Liver (tissue), 9 donors: ENCODE results near the gene MRPS18B. TPM values are rescaled to one million over a fixed set of nuclear protein-coding genes. Genes with fewer than 3 reads are reported as not detected.

ENCODE experiments used
- DNase-seq: peaks from one replicate; pipeline ENCODE4 v3.0.0-alpha.2; 2017; ENCODE audit warnings: low spot score
- H3K27ac ChIP-seq, 2 donors: one replicate each; pipeline ENCODE4 v1.7.0; 2013; ENCODE audit warnings: inconsistent platforms in 2 of 2, low read length in 2 of 2, control low read depth in 1 of 2, low read depth in 1 of 2, mild to moderate bottlenecking in 1 of 2
- H3K27me3 ChIP-seq, 4 donors: one replicate each; pipeline versions ENCODE4 v1.6.1 to v1.7.0; 2013; ENCODE audit warnings: low read length in 3 of 4, inconsistent platforms in 1 of 4, mild to moderate bottlenecking in 1 of 4, moderate library complexity in 1 of 4; ENCODE audit not compliant: control insufficient read depth in 4 of 4, insufficient read depth in 4 of 4
- H3K36me3 ChIP-seq, 4 donors: one replicate each; pipeline versions ENCODE4 v1.6.1 to v1.7.0; 2013; ENCODE audit warnings: low read length in 3 of 4, mild to moderate bottlenecking in 3 of 4, low read depth in 1 of 4, moderate library complexity in 1 of 4; ENCODE audit not compliant: control insufficient read depth in 4 of 4, insufficient read depth in 3 of 4
- H3K4me1 ChIP-seq, 4 donors: one replicate each; pipeline versions ENCODE4 v1.6.1 to v1.7.0; 2013; ENCODE audit warnings: low read length in 3 of 4, mild to moderate bottlenecking in 3 of 4, moderate library complexity in 1 of 4; ENCODE audit not compliant: control insufficient read depth in 4 of 4, insufficient read depth in 4 of 4
- H3K4me3 ChIP-seq, 3 donors: one replicate each; pipeline versions ENCODE4 v1.6.1 to v1.7.0; 2013; ENCODE audit warnings: low read length in 3 of 3, control low read depth in 1 of 3, low read depth in 1 of 3, mild to moderate bottlenecking in 1 of 3
- H3K9ac ChIP-seq, 2 donors: one replicate each; pipeline ENCODE4 v1.7.0; 2013; ENCODE audit warnings: low read length in 2 of 2, mild to moderate bottlenecking in 2 of 2, moderate library complexity in 2 of 2, control low read depth in 1 of 2, low read depth in 1 of 2
- H3K9me3 ChIP-seq, 4 donors: one replicate each; pipeline versions ENCODE4 v1.6.1 to v1.7.0; 2013; ENCODE audit warnings: low read length in 3 of 4; ENCODE audit not compliant: control insufficient read depth in 4 of 4
- ATF3 ChIP-seq: IDR thresholded peaks from 2 replicates; pipeline ENCODE4 v1.6.1; 2016; ENCODE audit warnings: antibody characterized with exemption
- CTCF ChIP-seq: fragments of 150-350 bp; IDR thresholded peaks from 2 replicates; pipeline ENCODE4 v1.5.1; 2017; ENCODE audit warnings: improper control_type of control experiment, low read depth, low read length; ENCODE audit not compliant: missing input control
- EGR1 ChIP-seq, 2 donors: IDR thresholded peaks; 2 replicates each; pipeline ENCODE4 v1.6.1; 2016 to 2018; ENCODE audit warnings: antibody characterized with exemption in 2 of 2, low read depth in 2 of 2
- FOXA1 ChIP-seq: IDR thresholded peaks from 2 replicates; pipeline ENCODE4 v1.6.1; 2016; ENCODE audit warnings: antibody characterized with exemption
- FOXA2 ChIP-seq: IDR thresholded peaks from 2 replicates; pipeline ENCODE4 v1.6.1; 2016; ENCODE audit warnings: antibody characterized with exemption
- GABPA ChIP-seq, 2 donors: IDR thresholded peaks in 1 of 2; conservative IDR thresholded peaks in 1 of 2; 2 replicates each; pipeline ENCODE4 v1.6.1; 2016; ENCODE audit warnings: antibody characterized with exemption in 2 of 2, mild to moderate bottlenecking in 1 of 2, moderate library complexity in 1 of 2
- HNF4A ChIP-seq, 2 donors: conservative IDR thresholded peaks; 2 replicates each; pipeline ENCODE4 v1.6.1; 2016; ENCODE audit warnings: antibody characterized with exemption in 2 of 2, mild to moderate bottlenecking in 2 of 2
- HNF4G ChIP-seq: IDR thresholded peaks from 2 replicates; pipeline ENCODE4 v1.6.1; 2016; ENCODE audit warnings: antibody characterized with exemption
- JUND ChIP-seq, 2 donors: IDR thresholded peaks; 2 replicates each; pipeline ENCODE4 v1.6.1; 2016; ENCODE audit warnings: antibody characterized with exemption in 2 of 2
- MAX ChIP-seq: IDR thresholded peaks from 2 replicates; pipeline ENCODE4 v1.6.1; 2016; ENCODE audit warnings: antibody characterized with exemption
- NR2F2 ChIP-seq: IDR thresholded peaks from 2 replicates; pipeline ENCODE4 v1.6.1; 2016; ENCODE audit warnings: antibody characterized with exemption
- RAD21 ChIP-seq, 2 donors: IDR thresholded peaks; 2 replicates each; pipeline ENCODE4 v1.6.1; 2016; ENCODE audit warnings: antibody characterized with exemption in 2 of 2, mild to moderate bottlenecking in 2 of 2
- REST ChIP-seq: IDR thresholded peaks from 2 replicates; pipeline ENCODE4 v1.6.1; 2016; ENCODE audit warnings: antibody characterized with exemption, mild to moderate bottlenecking
- RXRA ChIP-seq, 2 donors: IDR thresholded peaks; 2 replicates each; pipeline ENCODE4 v1.6.1; 2017 to 2018; ENCODE audit warnings: antibody characterized with exemption in 2 of 2, mild to moderate bottlenecking in 1 of 2
- SP1 ChIP-seq: IDR thresholded peaks from 2 replicates; pipeline ENCODE4 v1.6.1; 2018; ENCODE audit warnings: antibody characterized with exemption, mild to moderate bottlenecking
- TAF1 ChIP-seq: conservative IDR thresholded peaks from 2 replicates; pipeline ENCODE4 v1.6.1; 2016; ENCODE audit warnings: antibody characterized with exemption, mild to moderate bottlenecking
- YY1 ChIP-seq: IDR thresholded peaks from 2 replicates; pipeline ENCODE4 v1.6.1; 2016; ENCODE audit warnings: antibody characterized with exemption, mild to moderate bottlenecking
- ZBTB33 ChIP-seq: IDR thresholded peaks from 2 replicates; pipeline ENCODE4 v1.6.1; 2016; ENCODE audit warnings: antibody characterized with exemption
- WGBS: extraction: QIAGEN DNeasy Blood & Tissue Kit; methylation state at CpG from one replicate; pipeline ENCODE4 v1.1.7; 2013; 5-methylcytosine and 5-hydroxymethylcytosine counted together
- polyA plus RNA-seq, 2 donors: library from polyadenylated mRNA; stranded (reverse) in 1 of 2; unstranded in 1 of 2; fragments of 200-250 nt in 1 of 2; fragments of >200 nt in 1 of 2; fragmentation: Nextera tagmentation in 1 of 2; extraction: Ambion mirVana in 1 of 2; gene quantifications; one replicate each; pipeline versions ENCODE4 v1.2.1 to v1.2.3, GENCODE V29; 2013 to 2015
- total RNA-seq, 2 donors: library from RNA; depleted of rRNA; stranded (reverse); fragments of >200 nt; gene quantifications; one replicate each; pipeline ENCODE4 v1.2.3, GENCODE V29; 2014
- donor health status: healthy.
- donor health status: healthy.
- donor health status: healthy.
- donor health status: healthy.
- donor health status: healthy.

Gene MRPS18B
- total and polyA plus RNA-seq, 4 donors = 50.5 to 81.9 (median 69.4) TPM

- TF ChIP-seq NR2F2 (no peak), RAD21 (IDR thresholded peaks at IDR 0.05) (no peak), GABPA (IDR thresholded peaks at IDR 0.05 in 1 of 2, conservative IDR thresholded peaks at IDR 0.05 in 1 of 2) (no peak), ZBTB33 (no peak), REST (no peak), RXRA (IDR thresholded peaks at IDR 0.05) (no peak), YY1 (no peak), EGR1 (IDR thresholded peaks at IDR 0.05; ENCODE audit: low read depth in 2 of 2) (no peak), SP1 (no peak), ATF3 (no peak)
- H3K9me3 ChIP-seq = no peaks in the 10 kb centered on the region
- DNase-seq = no peak
- H3K4me1 ChIP-seq = peaks cover 2 to 23% (median 21%) of the 10 kb centered on the region in 4 donors
- H3K36me3 ChIP-seq = peaks cover 0 to 3% (median 0%) of the 10 kb centered on the region in 4 donors
- 83% methylated on average over 5 of the region's 5 CpGs for WGBS
- no peak overlapping the region for H3K27ac ChIP-seq
- no peak overlapping the region for H3K9ac ChIP-seq
- no peak overlapping the region for H3K4me3 ChIP-seq
- no peaks in the 10 kb centered on the region for H3K27me3 ChIP-seq
These were observed 27.1 kb downstream of the MRPS18B start for GRCh38 chr6:30644769-30645168.

- Histone ChIP-seq H3K9me3 (no peaks in the 10 kb centered on the region), H3K9ac (no peak overlapping the region), H3K4me1 (peaks cover 2 to 22% (median 20%) of the 10 kb centered on the region in 4 donors), H3K36me3 (peaks cover 0 to 5% (median 1%) of the 10 kb centered on the region in 4 donors), H3K27ac (no peak overlapping the region), H3K4me3 (no peak overlapping the region), H3K27me3 (no peaks in the 10 kb centered on the region)
- WGBS = 83% methylated on average over 1 of the region's 1 CpG
- TF ChIP-seq JUND (IDR thresholded peaks at IDR 0.05) (no peak), HNF4A (conservative IDR thresholded peaks at IDR 0.05) (no peak), TAF1 (no peak), YY1 (no peak), GABPA (IDR thresholded peaks at IDR 0.05 in 1 of 2, conservative IDR thresholded peaks at IDR 0.05 in 1 of 2) (no peak), MAX (no peak), FOXA1 (no peak), SP1 (no peak), RXRA (IDR thresholded peaks at IDR 0.05) (no peak), NR2F2 (no peak), CTCF (no peak), RAD21 (IDR thresholded peaks at IDR 0.05) (no peak), HNF4G (no peak), FOXA2 (no peak), ZBTB33 (no peak)
- DNase-seq = no peak
These were observed 28.3 kb downstream of the MRPS18B start for GRCh38 chr6:30645989-30646388.
